GM19099 (cell line): ENCODE data around the gene GPHN.

Source experiments
- POLR2A ChIP-seq: IDR thresholded peaks from 3 replicates; pipeline ENCODE4 v1.6.1; 2011; ENCODE audit warnings: low read depth; ENCODE audit not compliant: insufficient read length; ENCODE audit errors: extremely low read depth

The GPHN gene

GRCh38 chr14:66677780-66678179 lies 169.8 kb downstream of the GPHN start:
- no peak for TF ChIP-seq POLR2A

GRCh38 chr14:66680216-66680615 lies 172.3 kb downstream of the GPHN start:
- no peak for TF ChIP-seq POLR2A

- TF ChIP-seq POLR2A: no peak
Observed at GRCh38 chr14:66696326-66696725, 188.4 kb downstream of the GPHN start.

GRCh38 chr14:66698503-66698902 lies 190.6 kb downstream of the GPHN start:
- no peak for TF ChIP-seq POLR2A

GRCh38 chr14:66701813-66702212 lies 193.9 kb downstream of the GPHN start:
- TF ChIP-seq POLR2A: no peak

GRCh38 chr14:66708267-66708666 lies 200.3 kb downstream of the GPHN start:
- no peak for TF ChIP-seq POLR2A

- no peak for TF ChIP-seq POLR2A
Observed at GRCh38 chr14:66709291-66709690, 201.3 kb downstream of the GPHN start.

- TF ChIP-seq POLR2A: no peak
Observed at GRCh38 chr14:66716227-66716626, 208.3 kb downstream of the GPHN start.

GRCh38 chr14:66717561-66718140 lies 209.7 kb downstream of the GPHN start:
- no peak for TF ChIP-seq POLR2A

GRCh38 chr14:66724996-66725395 lies 217.0 kb downstream of the GPHN start:
- TF ChIP-seq POLR2A: no peak

GRCh38 chr14:66735853-66736252 lies 227.9 kb downstream of the GPHN start:
- TF ChIP-seq POLR2A: no peak

- no peak for TF ChIP-seq POLR2A
Observed at GRCh38 chr14:66739826-66740225, 231.9 kb downstream of the GPHN start.

- no peak for TF ChIP-seq POLR2A
Observed at GRCh38 chr14:66745078-66745477, 237.1 kb downstream of the GPHN start.

- no peak for TF ChIP-seq POLR2A
Observed at GRCh38 chr14:66746316-66747006, 238.5 kb downstream of the GPHN start.

GRCh38 chr14:66752109-66752508 lies 244.2 kb downstream of the GPHN start:
- no peak for TF ChIP-seq POLR2A

GRCh38 chr14:66758031-66758613 lies 250.2 kb downstream of the GPHN start:
- no peak for TF ChIP-seq POLR2A
